HT1080 (cell line): ENCODE data around the gene TBL3. TPM values are rescaled to one million over a fixed set of nuclear protein-coding genes. Genes with fewer than 3 reads are reported as not detected.
"Not testable (repeated sequence)": the region's sequence is repeated elsewhere in the genome, so short reads cannot be mapped to it uniquely, and the experiment has no call there.

ENCODE experiments used
- DNase-seq: peaks from one replicate; pipeline ENCODE4 v3.0.0-alpha.2; 2015; ENCODE audit warnings: low read depth
- total RNA-seq: library from RNA; depleted of rRNA; stranded (reverse); fragments of >200 nt; shearing (Covaris generic); gene quantifications from 2 replicates; pipeline ENCODE4 v1.2.3, GENCODE V29; 2014

Gene TBL3
- total RNA-seq, 1 experiment from 2014 or later = 53.4 TPM

GRCh38 chr16:1998852-1999801 is 27.3 kb downstream of the TBL3 start:
- DNase-seq = no peak

GRCh38 chr16:1999866-2000514 is 28.1 kb downstream of the TBL3 start:
- DNase-seq = no peak

GRCh38 chr16:2001035-2001434 is 29.2 kb downstream of the TBL3 start:
- DNase-seq = no peak

DNA sequence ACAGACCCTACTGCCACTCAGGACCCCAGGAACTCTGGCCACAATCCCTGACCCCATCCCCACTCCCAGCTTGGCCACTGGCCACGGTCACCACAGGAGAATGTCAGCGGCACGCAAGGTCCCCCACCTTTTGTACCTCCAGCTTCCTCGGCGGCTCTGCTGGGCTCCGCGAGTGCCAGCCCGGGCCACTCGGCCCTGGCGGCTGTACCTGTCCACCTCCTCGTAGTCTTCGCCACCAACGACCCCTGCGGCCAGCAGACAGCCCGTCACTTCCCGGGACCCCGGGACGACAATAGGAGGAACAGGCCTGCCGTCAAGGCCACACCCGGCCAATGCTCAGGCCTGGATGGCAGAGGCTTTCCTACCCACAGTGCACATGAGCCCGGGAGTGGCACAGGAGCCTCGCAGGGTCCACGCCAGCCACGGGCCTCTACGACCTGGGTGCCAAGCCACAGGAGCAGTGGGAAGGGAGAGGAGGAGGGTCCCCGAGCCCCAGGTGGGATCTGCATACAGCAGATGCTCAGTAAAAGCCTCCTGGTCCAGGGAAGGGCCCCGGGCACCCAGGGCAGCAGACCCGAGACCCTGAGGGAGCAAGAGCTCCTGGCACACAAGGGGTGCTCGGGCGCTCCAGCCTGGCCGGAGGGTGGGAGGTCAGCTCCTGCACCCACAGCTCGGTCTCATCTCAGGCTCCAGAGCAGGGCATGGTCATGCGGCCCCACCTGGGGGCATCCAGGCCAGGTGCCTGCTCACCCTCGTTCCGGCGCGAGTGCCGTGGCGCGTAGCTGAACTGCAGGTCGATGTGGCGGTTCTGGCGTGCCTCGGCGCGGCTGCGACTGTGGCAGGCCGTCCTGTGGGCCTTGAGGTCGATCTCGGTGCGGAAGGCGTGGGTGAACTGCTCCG is 29.9 kb downstream of the TBL3 start:
- DNase-seq = no peak

DNA sequence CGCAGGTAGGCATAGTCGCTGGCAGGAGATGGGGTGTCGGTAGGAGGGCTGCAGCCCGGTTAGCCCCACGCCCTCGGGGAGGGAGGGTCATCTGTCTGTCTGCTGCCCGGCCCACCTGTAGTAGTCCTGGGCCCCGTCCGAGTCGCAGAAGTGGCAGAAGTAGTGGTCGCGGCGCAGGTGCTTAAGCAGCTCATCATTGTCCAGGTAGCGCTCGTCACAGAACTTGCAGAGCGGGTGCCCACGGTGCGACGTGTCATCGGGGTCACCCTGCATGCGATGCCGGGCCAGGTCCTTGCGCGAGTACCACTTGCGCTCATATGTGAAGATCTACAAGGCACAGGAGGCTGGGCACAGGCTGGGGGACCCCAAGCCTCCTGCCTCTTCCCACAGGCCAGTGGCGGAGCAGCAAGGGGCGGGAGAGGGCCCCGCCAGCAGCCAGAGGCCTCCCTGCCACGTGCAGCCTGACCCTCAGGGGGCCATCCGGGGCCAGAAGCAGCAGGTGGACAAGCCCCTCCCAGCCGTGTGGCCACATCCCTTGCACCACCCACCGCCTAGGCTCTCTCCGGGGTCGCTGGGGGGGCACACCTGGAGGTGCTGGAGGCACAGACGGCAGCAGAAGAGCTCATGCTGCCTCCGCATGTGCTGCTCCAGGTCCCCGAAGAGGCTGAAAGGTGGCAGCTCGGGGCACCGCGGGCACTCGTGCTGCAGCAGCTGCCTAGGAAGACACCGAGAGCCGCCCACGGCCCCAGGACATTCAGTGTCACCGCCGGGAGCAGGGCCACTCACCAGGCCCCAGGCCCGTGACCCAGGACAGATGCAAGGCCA is 30.8 kb downstream of the TBL3 start:
- DNase-seq = no peak

DNA sequence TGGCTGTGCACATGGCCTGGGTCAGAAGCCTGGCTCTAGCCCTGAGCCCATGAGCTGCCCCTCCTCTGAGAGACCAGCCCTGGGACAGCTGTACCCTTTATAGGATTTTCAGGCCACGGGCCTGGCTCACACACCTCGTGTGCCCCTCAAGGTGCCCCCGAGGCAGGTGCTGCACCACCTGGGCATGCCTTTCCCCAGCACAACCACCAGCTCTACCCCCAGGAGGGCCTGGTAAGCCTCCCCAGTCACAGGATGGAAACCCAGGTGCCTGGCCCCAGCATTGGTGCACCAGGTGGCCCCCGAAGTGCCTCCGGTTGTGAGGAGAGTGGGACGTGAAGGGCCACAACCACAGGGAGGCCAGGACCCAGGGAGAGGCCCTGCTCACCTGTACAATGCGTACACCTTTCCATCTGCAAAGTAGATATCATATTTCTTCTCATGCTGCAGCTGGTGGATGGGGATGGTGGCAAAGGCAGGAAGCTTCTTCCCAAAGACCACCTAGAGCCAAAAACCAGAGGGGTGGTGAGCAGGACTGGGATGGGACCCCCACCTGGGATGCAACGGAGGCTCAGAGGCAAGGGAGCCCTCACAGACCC is 31.5 kb downstream of the TBL3 start:
- DNase-seq = no peak

DNA sequence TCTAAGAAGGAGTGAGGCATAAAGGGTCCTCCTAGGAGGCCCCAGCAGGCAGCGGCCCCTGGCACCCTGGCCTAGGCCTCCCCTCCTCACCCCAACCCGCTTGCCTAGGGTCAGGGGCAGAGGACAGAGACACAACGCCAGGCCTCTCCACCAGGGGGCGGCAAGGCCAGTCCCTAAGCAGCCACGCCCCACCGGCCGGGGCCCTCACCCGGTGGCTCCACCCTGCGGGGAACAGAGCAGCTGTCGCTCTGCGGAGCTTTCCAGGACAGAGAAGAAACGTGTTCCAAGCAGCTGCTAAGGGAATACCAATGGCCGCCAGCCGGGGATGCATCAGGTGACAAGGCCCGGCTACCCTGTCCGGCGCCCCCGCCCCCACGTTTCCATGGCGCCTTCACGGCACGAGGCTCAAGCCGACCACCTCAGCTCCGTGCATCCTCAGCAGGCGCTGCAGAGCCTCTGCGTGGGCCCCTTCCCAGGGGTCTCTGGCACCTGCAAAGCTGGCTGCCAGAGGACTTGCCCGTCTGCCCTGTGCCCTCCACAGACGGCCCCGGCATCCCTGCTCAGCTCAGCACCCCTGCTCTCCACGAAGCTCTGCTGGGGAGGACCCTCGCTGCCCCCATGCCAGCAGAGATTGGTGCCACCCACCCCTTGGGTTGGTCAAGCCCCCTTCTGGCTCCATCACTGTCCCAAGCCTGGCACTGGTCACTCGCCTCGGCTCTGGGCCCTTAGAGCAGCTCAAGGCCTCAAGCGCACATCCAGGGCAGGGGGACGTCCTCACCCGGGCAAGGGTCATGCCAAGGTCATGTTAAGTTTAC is 32.2 kb downstream of the TBL3 start:
- peak; percentile 63 for DNase-seq

- no peak for DNase-seq
Measured at GRCh38 chr16:2004795-2005517, 33.1 kb downstream of the TBL3 start.

GRCh38 chr16:2005646-2006045 is 33.8 kb downstream of the TBL3 start:
- DNase-seq = no peak

DNA sequence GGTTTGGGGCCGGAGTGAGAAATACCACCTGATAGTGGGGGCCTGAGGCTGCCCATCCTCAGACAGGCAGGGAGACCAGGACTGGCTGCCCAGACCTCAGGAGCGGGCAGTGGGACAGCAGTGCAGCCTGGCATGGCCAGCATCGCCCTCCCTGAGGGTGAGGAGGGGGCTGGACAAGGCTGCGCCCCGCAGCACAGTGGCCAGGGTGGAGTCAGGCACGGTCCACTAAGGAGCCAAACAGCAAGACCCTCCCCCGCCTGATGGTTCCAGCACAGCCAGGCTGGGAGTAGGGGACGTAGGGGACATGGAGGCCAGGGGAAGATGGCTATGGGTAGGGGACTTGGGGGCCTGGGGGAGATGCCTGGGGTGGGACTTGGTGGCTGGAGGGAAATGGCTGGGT is 34.5 kb downstream of the TBL3 start:
- no peak for DNase-seq

DNA sequence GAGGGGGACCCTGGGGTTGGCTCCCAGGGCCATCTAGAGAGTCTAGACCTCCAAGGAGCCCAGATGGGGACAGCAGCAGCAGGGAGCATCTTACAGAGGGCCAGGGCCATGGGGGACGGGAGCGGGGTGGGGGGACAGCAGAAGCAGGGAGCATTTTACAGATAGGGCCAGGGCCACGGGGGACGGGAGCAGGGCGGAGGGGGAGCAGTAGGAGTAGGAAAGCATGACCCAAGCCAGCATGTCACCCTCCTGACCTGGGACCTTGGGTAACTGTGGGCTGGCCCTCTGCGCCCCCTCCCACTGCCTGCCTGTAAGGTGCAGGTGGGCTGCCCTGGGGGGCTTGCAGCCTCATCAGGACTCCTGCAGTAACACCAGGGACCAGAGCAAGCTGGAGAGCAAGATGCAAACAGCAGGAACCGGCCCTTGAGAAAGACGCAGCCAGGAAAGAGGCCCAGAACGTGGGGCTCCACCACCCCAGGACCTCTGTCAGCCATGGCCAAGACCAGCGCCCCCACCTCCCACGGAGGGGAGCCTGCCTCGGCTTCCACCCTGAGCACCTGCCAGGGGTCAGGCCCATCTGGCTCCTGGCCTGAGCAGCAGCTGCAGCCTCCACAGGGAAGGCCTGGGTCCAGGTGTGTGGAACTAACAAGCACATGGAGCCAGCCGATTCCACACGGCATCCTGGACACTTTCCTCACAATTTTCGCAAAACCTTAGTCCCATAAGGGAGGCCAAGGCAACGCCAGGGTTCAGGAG is 35.4 kb downstream of the TBL3 start:
- DNase-seq = no peak

- peak; percentile 91 for DNase-seq
Measured at GRCh38 chr16:2008009-2008526, 36.2 kb downstream of the TBL3 start.

- no peak for DNase-seq
Measured at GRCh38 chr16:2008631-2009163, 36.8 kb downstream of the TBL3 start.

DNA sequence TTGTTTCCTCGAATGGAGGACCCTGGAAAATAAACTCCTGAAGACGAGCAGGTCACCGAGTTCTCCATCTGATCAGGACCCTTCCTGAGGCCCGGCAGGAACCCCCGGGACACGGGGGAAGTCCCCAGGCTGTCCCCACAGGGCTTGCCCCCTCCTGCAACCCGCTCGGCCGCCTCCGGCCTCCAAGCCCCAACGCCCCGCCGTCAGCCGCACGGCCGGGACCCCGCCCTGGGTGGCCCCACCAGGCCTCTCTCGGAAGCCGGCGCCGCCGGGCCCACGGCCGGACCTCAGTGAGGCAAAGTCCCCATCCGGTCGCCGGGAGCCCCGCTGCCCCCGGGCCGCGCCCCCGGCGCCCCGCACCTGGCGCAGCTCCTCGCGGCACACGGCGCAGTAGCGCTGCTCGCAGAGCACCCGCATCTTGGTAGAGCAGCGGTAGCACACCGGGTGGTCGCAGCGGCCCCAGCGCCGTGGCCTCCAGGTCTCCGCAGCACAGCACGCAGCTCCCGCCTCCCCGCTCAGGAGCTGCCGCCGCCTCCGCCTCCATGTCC is 37.4 kb downstream of the TBL3 start:
- no peak for DNase-seq

DNA sequence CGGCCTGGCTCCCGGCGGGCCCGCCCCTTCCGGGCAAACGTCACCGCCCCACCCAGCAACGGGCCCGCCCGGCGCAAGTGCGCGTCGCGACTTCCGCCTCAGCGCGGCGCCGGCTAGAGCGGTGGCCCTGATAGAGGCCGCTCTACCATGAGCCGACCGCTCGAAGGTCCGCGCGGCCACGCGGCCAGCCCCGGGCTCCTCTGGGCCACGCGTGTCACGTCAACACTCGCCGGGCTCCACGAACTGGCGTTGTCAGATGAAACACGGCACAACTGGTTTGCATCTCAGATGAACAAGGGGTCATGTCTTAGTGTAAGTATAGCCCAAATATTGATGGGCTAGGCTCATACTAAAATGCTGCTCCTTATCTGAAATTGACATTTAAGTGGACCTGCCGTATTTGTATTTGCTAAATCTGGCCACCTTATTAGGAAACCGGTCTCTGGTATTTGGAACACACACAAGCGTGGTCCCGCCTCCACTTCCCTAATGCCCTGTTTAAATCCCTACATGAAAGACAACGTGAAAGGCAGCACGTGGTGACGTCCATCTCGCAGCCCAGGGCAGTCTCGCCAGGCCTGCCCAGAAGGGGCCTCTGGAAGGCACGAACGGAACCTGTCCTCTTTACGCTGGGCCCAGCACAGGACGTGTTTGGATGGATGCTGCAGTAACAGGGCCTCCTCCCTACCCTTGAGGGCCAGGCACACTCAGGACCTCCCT is 38.1 kb downstream of the TBL3 start, which contains the start of gene ZNF598:
Gene ZNF598 (minus strand): TSS at position 31 of the 720 bp plus-strand sequence.
- DNase-seq = peak; percentile 79

GRCh38 chr16:2011726-2012125 is 39.9 kb downstream of the TBL3 start:
- DNase-seq = not testable (repeated sequence)
